ENCODE measurements around the gene FREM2.

Gene FREM2

DNA sequence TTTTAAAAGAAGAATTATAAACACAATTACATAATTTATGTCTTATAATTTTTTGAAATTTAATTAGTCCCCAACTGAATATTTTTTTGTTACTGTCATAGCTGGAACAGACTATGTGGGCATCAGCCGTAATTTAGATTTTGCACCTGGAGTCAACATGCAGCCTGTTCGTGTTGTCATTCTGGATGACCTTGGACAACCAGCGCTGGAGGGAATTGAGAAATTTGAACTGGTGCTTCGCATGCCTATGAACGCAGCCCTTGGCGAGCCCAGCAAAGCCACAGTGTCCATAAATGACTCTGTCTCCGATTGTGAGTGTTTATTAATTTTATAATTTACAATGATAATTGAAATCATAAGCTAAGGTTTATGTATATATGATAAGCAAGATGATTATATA lies 161.5 kb downstream of the FREM2 start:
- no peak for DNase-seq

DNA sequence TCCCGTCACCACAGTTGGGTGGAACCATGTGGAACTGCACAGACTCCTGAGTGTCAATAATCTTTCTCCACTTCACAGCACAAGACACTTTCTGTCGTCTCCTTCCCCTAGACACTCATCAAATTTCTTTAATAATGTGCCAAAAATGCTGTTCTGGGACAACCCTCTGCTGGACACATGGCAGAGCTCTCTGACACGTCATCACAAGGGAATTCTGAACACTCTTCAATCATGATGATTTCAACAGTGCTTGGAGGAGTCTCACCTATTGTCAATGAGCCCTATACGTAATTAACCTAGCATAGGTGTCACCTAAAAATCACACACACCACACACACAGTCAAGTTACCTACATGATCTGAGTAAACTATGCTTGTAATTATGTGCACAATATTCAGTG lies 162.4 kb downstream of the FREM2 start:
- no peak for DNase-seq

DNA sequence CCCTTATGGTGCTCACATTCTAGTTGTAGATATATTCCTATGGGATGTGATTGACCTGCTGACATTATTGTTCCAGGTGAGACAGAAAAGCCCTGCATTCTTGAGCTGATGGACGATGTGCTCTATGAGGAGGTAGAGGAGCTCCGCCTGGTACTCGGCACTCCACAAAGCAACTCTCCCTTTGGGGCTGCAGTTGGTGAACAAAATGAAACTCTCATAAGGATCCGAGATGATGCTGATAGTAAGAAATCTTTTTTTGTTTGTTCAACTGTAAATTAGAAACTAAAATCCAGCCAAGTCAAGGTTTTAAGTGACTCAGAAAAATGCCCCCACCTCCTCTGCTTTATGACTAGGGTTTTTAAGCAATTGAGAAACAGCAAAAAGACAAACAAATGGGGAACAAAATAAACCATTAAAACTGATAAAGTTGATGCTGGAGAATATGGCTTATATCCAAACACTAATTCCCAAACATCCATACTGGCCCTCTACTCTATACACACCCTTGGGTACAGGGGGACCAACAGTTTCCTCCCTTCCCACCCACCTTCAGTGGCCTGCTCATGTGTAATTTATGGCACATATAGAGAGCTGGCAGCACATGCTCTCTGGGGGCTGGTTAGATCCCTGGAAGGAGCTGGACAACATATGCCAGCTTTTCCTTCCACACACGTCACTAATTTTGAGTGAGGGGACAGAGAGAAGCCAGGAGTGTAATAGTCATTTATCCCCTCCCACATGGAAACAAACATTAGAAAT lies 164.2 kb downstream of the FREM2 start:
- no peak for DNase-seq

DNA sequence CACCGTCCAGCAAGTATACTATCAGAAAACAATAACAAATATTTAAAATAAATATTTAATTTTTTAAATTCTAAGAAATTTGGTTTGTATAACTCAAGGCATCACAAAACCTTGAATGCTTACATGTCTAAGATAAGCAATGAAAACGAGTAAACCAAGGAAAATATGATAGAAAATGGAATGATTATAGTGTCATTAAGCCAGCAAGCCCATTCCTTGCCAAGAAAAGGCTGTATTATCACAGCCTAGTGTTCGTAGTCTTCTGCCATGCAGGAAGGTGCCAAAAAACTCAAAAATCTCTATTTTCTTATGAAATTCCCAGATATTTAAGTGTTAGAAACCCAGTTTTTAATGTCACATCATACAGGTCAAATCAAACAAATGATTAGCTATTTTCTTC lies 167.3 kb downstream of the FREM2 start:
- peak; percentile 46 for DNase-seq

DNA sequence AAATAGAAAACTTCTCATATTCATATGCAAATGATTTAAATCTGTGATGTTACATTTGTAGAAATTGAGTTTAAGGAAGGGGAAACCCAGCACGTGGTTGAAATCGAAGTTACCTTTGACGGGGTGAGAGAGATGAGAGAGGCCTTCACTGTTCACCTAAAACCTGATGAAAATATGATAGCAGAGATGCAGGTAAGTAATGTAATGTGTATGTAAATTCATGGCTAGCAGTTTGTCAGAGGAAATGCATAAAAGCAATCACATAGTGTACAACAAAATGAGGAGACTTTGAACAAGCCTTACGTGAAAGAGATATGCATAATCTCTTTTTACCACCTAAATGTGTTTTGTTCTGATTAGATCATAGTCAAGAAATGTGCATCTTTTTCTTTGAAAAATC lies 169.2 kb downstream of the FREM2 start:
- no peak for DNase-seq

DNA sequence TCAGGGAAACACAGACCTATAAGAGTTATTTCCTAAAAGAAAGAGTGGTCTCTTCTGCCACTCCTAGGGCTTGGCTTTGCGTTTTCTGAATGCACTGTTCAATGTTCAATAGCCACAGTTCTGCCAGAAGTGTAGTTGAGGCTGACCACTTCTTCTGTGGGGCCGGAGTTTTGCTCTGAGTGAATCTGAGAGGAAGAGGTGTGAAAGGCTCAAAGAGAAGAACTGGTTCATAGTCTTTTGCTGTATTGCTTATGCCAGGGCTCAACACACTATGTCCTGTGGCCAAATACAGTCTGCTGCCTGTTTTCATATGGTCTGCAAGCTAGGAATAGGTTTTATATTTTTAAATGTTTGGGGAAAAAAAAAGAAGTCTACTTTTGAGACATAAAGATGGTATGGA lies 175.6 kb downstream of the FREM2 start:
- DNase-seq, result no peak

DNA sequence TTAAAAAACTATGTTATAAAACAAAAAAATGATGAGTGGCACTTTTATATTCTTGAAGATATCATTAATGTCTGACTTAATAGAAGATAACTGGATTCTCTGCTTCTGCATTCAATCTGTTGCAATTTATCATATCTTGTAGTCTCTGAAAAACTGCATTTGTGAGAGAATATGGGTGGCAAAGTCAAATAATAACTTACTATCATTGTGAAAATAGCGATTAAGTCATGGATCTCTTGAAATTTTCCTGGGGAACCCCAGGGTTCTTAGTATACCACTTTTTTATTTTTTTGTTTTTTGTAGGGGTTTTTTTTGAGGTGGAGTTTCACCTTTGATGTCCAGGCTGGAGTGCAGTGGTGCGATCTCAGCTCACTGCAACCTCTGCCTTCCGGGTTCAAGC lies 176.7 kb downstream of the FREM2 start:
- no peak for DNase-seq

DNA sequence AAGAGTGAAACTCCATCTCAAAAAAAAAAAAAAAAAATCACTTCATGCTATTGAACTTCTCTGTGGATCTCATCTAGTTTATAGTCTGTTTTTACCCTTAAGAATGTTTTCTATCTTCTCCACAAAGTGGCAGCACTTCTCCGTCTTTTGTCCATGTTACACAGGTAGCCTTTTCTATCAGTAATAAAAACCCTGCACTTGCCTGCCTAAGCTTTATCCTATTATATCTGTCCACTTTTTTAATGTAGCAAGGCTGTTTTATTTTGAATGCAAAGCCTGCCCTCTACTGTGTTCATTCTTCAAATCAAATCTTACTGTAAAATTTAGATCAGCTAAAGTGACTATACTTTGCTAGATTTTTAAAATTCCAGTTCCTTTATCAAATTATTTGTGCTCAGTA lies 179.8 kb downstream of the FREM2 start:
- peak; percentile 26 for DNase-seq

DNA sequence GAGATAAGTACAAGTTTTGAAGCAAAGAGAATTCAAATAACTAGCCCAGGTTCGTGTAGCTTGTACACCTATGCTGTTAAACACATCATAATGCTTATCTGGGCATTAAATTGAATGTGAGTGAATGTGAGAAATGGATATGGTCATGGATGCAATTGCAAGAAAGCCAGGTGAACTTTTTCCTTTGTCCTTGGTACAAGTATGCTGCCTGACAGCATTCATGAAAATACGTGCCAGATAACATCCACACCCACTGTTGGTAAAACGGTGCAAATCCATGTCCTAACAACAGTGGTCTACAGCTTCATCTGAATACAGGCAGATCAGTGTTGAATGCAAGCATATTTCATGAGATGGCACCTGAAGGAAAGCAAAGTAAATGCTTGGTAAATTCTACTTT lies 181.5 kb downstream of the FREM2 start:
- DNase-seq, result no peak

DNA sequence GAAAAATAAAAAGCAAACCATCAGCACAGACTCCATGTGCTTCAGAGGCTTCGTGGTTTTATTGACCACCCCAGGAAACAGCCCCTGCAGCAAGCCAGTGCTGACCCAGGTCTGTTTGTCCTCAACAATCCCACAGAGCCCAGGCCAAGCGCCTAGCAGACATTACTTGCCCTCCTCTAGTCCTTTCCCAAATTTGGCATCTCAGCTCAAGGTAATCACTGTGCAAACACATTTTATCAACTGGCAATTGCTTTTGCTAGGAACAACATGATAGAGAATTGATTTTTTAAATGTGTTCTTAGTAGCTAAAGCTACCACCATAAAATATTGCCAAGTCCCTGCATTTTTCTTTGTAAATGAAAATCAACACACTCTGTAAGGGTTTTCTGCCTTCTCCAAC lies 182.0 kb downstream of the FREM2 start:
- DNase-seq, result peak; percentile 30

DNA sequence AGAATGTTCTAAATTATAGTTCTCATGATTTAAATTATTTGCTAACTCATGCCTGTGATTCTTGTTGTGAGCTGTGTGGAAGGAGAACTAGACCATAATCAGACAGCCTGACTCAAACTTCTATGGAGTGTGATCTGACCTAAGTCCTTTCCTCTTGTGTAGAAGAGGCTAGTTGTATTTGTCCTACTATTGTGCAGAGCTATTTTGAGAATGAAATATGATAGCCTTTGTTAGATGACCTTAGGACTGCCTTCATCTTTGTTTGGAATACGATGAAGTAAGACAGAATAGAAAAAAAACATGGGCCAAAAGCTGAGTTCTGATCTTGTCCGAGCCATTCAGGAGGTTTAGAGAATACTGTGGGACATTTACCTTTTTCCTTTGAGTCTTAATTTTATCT lies 184.4 kb downstream of the FREM2 start:
- no peak for DNase-seq

DNA sequence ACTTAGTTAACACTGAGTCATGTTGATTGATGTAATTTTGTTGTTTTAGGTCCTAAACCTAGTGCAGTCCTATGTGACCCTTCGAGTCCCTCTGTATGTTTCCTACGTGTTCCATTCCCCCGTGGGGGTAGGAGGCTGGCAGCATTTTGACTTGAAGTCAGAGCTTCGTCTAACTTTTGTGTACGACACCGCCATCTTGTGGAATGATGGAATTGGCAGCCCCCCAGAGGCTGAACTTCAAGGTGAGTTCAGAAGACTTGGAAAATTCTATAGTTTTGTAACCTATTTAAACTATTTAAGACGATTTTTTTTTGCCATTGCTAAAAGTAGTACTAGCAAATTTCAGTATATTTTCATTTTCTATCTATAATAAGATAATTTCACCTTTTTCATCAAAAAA lies 185.8 kb downstream of the FREM2 start:
- peak; percentile 67 for DNase-seq

DNA sequence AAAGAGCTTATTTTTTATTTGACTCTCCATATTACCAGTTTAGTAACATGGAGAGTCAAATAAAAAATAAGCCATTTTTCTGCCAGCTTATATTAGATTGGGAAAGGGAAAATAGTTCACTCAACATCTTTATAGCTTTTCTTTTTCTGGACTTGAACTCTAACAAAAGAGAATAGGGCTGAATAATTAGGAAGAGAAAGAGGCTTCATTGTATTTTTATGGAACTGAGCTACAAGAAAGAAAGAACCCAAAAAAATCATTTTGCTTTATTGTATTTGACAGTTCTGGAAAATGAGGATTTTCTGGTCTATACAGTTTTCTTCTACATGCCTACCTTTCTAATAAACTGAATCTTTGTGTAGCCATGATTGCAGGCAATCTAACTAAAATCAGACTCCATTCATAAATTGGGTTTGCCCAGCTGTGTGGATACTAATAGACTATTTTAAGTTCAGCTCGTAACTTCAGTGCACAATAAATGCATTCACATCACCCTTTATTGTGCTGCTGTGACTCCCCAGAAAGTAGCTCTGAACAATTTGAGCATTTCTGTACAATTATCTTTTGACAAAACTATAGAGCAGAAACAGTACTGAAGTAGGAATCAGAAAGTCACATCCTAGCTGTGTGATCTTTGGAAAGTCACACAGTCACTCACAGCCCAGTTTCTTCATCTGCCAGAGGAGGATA lies 188.5 kb downstream of the FREM2 start:
- DNase-seq, result no peak

DNA sequence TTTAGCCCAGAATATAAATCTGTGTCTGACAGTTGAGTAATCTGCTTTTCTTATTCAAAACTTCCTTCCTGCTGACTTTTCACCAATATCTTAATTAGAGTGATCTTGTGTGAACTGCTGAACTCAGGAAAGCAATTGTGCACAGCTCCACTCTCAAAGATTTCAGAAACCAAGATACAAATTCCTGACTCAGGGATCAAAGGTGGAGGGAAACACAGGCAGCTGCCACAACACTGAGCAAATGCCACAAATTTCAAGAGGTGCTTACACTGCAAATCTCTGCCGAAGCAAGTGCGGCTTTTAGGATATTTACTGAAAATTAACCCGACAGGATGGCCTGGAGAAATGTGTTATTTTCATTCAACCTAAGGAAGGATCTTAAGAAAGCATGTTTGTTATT lies 192.4 kb downstream of the FREM2 start:
- no peak for DNase-seq

DNA sequence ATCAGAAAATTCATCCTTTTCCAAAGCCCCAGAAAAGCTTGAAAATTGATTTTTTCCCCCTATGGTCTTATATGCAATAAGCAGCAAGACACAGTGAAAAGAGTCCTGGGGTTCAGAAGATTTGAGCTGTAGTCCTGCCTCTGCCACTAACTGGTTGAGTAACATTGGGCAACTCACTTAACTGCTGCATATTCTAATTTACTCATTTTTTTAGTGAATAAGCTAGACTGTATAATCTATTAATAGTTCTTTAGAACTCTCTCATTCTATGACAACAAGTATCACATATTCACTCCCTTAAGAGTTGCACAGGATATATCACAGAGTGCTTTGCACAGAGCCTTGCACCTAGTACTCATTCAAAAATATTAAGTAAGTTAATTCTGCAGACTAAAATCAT lies 192.9 kb downstream of the FREM2 start:
- DNase-seq, result no peak

DNA sequence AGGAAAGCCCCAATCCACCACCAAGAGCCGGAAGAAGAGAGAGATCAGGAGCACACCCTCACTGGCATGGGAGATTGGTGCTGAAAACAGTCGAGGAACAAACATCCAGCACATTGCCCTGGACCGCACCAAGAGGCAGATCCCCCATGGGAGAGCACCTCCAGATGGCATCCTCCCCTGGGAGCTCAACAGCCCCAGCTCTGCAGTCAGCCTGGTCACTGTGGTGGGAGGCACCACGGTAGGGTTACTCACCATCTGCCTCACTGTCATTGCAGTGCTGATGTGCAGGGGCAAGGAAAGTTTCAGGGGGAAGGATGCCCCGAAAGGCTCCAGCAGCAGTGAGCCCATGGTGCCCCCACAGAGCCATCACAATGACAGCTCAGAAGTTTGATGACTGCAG lies 193.5 kb downstream of the FREM2 start:
- DNase-seq, result no peak

DNA sequence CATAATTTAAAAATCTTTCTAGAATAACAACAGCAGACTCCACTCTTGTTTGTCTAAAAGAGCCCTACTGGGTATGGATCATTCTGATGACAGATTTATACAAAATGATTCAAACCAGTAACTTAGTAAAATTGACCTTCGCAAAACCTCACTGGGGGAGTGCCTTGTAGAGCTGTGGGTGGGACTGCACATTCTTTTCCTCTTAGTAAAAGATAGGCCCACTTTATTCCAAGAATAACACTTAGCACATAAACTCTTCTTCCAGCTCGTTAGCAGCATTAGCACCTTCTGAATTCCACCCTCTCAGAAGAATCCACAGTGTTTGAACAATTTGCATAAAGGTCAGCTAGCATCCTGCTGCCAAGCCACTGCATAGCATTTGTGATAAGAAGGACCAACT lies 196.9 kb downstream of the FREM2 start:
- no peak for DNase-seq

DNA sequence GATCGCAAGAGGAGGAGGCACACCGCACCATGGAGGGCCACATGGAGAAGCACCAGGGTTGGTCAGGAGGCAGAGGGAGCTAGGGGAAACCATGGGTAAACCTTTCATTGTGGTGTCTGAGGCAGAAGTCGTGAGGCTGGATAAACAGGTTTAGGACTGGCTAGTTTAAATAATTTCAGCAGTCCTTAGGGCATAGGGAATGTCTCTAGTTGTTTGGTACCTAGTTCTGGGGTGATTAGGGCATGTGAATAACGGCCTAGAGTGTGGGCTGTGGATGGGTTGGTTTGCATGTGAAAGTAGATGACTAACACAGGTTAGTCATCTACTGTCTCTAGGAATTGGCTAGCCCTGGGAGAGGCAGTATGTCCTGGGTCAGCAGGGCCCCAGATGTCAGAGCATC lies 201.4 kb downstream of the FREM2 start:
- DNase-seq, result no peak

DNA sequence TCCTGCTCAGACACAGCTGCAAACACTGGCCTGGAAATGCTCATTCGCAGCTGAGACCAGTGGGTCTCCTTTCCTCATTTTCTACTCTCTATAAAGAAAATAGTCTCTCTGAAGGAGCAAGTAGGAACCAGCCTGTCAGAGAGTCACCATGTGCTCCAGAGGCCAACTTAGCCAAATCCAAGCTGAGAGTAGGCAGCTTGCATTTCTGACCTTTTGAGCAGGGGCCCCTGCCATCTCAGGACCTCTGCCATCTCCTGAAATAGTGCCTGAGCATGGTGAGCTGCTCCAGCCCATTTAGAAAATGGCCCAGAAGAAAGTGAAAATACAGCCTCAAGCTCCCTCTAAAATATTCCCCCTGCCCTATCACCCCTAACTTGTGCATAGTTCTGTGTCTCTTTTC lies 208.2 kb downstream of the FREM2 start:
- no peak for DNase-seq

DNA sequence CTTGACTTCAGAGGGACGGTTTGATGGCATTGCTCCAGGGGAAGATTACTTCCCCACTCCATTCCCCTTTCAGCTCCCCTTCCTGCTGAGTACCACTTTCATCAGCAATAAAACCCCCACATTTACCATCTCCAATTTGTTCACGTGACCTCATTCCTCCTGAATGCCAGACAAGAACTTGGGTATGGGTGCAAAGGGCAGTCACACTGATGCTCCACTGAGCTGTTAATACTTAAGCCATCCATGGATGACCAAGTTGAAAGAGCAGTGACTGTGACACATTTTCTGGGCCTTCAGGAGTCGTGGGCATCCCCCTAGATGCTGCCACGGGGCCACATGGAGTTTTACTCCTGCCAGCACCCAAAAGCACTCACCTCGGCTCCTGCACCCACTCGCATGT lies 210.6 kb downstream of the FREM2 start:
- no peak for DNase-seq

DNA sequence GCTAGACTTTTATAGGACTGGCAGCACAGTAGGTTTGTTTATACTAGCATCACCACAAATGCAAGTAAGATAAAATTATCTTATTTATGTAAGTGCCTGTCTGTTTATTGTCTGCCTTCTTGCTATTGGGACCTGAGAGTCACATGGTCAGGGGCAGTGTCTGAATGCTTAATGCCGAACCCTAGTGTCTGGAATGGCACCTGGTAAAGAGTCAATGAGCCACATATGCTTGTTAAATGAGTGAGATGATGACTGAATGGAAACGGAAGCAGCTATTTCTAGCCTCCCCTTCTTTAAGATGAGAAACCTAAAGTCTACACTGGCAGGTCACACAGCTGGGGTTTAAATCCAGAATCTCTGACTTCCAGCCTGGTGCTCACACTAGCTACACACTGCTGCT lies 211.6 kb downstream of the FREM2 start:
- no peak for DNase-seq

DNA sequence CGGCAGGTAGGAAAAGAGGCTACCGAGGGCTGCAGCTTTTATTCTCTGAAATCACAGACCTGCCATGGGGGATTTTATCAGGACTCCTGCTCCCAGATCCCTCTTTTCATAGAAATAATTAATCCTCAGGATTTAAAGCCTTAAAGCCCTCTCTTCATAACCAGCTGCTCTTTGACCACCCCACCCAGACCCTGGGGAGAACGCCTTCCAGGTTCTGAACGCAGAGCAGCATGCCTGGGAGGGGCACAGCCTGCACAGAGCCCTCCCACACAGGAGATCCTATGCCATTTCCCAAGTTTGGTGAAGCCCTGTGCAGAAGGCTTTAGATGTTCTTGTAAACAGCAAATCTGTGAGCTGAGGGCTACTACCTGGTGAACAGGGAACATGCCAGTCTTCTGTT lies 212.7 kb downstream of the FREM2 start:
- DNase-seq, result no peak

DNA sequence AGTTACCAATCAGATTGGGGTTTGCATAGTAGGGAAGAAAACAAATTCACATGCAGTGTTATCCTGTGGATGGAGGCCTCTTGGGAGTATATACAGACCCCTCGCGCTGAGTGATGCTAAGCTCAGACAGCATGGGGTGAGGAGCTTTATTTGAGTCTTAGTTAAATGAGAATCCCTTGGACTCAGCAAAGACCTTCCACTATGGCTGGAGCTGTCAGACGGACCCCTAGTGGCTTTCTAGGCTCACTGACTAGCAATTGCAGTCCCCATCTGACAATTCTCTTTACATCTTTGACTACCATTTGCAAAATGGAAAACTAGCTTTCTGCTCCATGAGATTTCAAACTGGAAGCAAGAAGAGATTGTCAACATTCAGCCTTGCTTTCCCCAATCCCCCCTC lies 213.3 kb downstream of the FREM2 start:
- DNase-seq, result no peak

DNA sequence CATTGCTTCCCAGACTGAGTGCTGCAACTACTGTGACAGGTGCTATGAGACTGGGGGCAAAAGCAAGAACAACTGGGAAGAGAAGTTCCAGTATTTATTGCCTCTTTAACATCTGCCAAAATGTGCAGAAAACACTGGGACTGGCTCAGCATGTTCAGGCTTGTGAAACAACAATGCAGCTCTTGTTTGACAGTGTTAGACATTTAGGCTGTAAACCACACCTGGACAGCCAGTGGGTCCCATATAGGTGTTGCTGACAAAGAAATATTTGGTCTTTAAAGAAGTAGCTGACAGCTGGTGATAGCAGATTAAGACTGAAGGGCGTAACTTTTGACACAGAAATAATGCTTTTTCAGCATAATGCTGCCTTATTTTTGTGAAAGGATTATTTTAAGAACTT lies 215.7 kb downstream of the FREM2 start:
- peak; percentile 77 for DNase-seq

DNA sequence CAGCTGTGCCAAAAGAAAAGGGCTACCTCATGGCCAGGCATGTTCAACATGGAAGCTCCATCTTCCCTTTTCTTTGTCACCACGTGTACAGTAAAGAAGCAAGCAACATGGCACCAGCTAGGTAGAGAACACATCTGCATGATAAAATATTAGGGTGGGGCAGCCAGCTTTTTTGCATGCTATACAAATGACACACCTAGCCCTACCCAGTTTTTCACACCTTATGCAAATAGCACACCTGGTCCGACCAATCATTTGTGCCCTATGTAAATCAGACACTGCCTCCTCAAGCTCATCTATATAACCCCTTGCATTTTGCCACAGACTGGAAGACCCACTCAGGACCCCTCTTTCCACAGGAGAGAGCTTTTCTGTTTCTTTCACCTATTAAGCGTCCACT lies 218.2 kb downstream of the FREM2 start:
- no peak for DNase-seq

Data from COR-L47 (cell line).